A549 (cell line): Measurements from ENCODE around the gene ATF4. TPM values are rescaled to one million over a fixed set of nuclear protein-coding genes. Genes with fewer than 3 reads are reported as not detected.

Experiments
- ATAC-seq, 2 experiments: fragments of 200-7000 bp in 1 of 2; fragments of >200 bp in 1 of 2; cut with Nextera tagmentation in 1 of 2; cut with Tn5 transposase in 1 of 2; 3 replicates each; pipeline versions ENCODE4 v1.8.0 to v1.9.1; 2018 to 2020; ENCODE audit warnings: mild to moderate bottlenecking in 1 of 2, moderate library complexity in 1 of 2
- CTCF ChIA-PET: fragments of 300-600 bp; sonication (Branson Sonifier 250); formaldehyde crosslinking; extraction: SDS; loops from one replicate; lab custom pipeline; 2021; ENCODE audit warnings: antibody characterized with exemption, inconsistent platforms; lab: Yijun Ruan, JAX
- POLR2A ChIA-PET: fragments of 350-600 bp; formaldehyde crosslinking; extraction: SDS; loops from one replicate; lab custom pipeline; 2021; ENCODE audit warnings: antibody characterized with exemption, inconsistent platforms; lab: Yijun Ruan, JAX
- DNase-seq, 2 experiments: peaks; one replicate each; pipeline versions ENCODE4 v3.0.0 to v3.0.0-alpha.2; 2011 to 2016; ENCODE audit warnings: low read depth in 1 of 2, low spot score in 1 of 2
- FAIRE-seq: peaks from 2 replicates; lab custom pipeline; 2011; peaks lifted over from hg19 to GRCh38; lab: Jason Lieb, UNC
- H3K27ac ChIP-seq, 2 experiments: fragments of >200 bp; sonication (Bioruptor Twin); formaldehyde crosslinking; 3 replicates each; pipeline ENCODE4 v1.5.1; 2016 to 2017
- H3K4me1 ChIP-seq: fragments of >200 bp; sonication (Bioruptor Twin); formaldehyde crosslinking; 3 replicates; pipeline ENCODE4 v1.6.1; 2016
- H3K4me2 ChIP-seq: fragments of >200 bp; sonication (Bioruptor Twin); formaldehyde crosslinking; 3 replicates; pipeline ENCODE4 v1.6.1; 2016
- H3K4me3 ChIP-seq: fragments of >200 bp; sonication (Bioruptor Twin); formaldehyde crosslinking; 3 replicates; pipeline ENCODE4 v1.5.1; 2016
- H3K9me3 ChIP-seq: fragments of >200 bp; sonication (Bioruptor Twin); formaldehyde crosslinking; 3 replicates; pipeline ENCODE4 v1.6.1; 2016
- CEBPB ChIP-seq, 2 experiments: fragments of >200 bp in 1 of 2; sonication (Bioruptor Twin) in 1 of 2; formaldehyde crosslinking in 1 of 2; IDR thresholded peaks; 2 replicates each; pipeline ENCODE4 v1.6.1; 2012 to 2016
- CHD2 ChIP-seq: fragments of 150-350 bp; IDR thresholded peaks from 2 replicates; pipeline ENCODE4 v1.6.1; 2014; ENCODE audit warnings: low read length; ENCODE audit not compliant: partially characterized antibody
- CHD4 ChIP-seq: fragments of 200-600 bp; sonication (generic); IDR thresholded peaks from 2 replicates; pipeline ENCODE4 v1.6.1; 2016; ENCODE audit warnings: antibody characterized with exemption, mild to moderate bottlenecking, borderline replicate concordance
- EHF ChIP-seq: fragments of 250-450 bp; sonication (Bioruptor Pico); IDR thresholded peaks from 2 replicates; pipeline ENCODE4 v1.5.0; 2020; ENCODE audit warnings: mild to moderate bottlenecking
- EP300 ChIP-seq, 2 experiments: fragments of >200 bp; sonication (Bioruptor Twin); formaldehyde crosslinking; IDR thresholded peaks; 2 replicates in 1 of 2; 3 replicates in 1 of 2; pipeline ENCODE4 v1.6.1; 2016 to 2017
- FOSB ChIP-seq: fragments of 250-450 bp; sonication (Bioruptor Pico); IDR thresholded peaks from 2 replicates; pipeline ENCODE4 v1.5.0; 2020; ENCODE audit warnings: mild to moderate bottlenecking, moderate library complexity
- FOSL2 ChIP-seq, 2 experiments: fragments of 450-650 bp in 1 of 2; fragments of >200 bp in 1 of 2; sonication (Bioruptor Twin) in 1 of 2; formaldehyde crosslinking; IDR thresholded peaks; 2 replicates each; pipeline versions ENCODE4 v1.5.0 to v1.6.1; 2016 to 2020; ENCODE audit warnings: mild to moderate bottlenecking in 1 of 2, moderate library complexity in 1 of 2
- JUN ChIP-seq, 2 experiments: fragments of >200 bp; sonication (Bioruptor Twin); formaldehyde crosslinking; IDR thresholded peaks; 2 replicates in 1 of 2; 3 replicates in 1 of 2; pipeline ENCODE4 v1.6.1; 2016 to 2017
- KDM5A ChIP-seq: fragments of 200-600 bp; sonication (generic); IDR thresholded peaks from 2 replicates; pipeline ENCODE4 v1.6.1; 2016; ENCODE audit warnings: antibody characterized with exemption, mild to moderate bottlenecking
- MAFK ChIP-seq: fragments of 450-650 bp; IDR thresholded peaks from 2 replicates; pipeline ENCODE4 v1.6.1; 2014; ENCODE audit not compliant: partially characterized antibody
- MYC ChIP-seq: IDR thresholded peaks from 2 replicates; pipeline ENCODE4 v1.6.1; 2012; ENCODE audit warnings: mild to moderate bottlenecking, inconsistent platforms, low read length, improper control_type of control experiment, borderline replicate concordance
- NFE2L2 ChIP-seq: fragments of 150-350 bp; conservative IDR thresholded peaks from 2 replicates; pipeline ENCODE4 v1.6.1; 2014; ENCODE audit warnings: low read length
- PHF8 ChIP-seq: fragments of 200-600 bp; sonication (generic); IDR thresholded peaks from 2 replicates; pipeline ENCODE4 v1.6.1; 2016; ENCODE audit warnings: low read depth, mild to moderate bottlenecking, antibody characterized with exemption, moderate library complexity, borderline replicate concordance
- POLR2A ChIP-seq: IDR thresholded peaks from 2 replicates; pipeline ENCODE4 v1.6.1; 2012; ENCODE audit warnings: mild to moderate bottlenecking, low read length
- RAD21 ChIP-seq, 2 experiments: fragments of >200 bp in 1 of 2; sonication (Bioruptor Twin) in 1 of 2; formaldehyde crosslinking in 1 of 2; IDR thresholded peaks in 1 of 2; conservative IDR thresholded peaks in 1 of 2; 2 replicates in 1 of 2; 3 replicates in 1 of 2; pipeline ENCODE4 v1.6.1; 2012 to 2018; ENCODE audit warnings: inconsistent platforms in 1 of 2
- RCOR1 ChIP-seq: fragments of 150-350 bp; IDR thresholded peaks from 2 replicates; pipeline ENCODE4 v1.6.1; 2014; ENCODE audit warnings: antibody characterized with exemption, low read length, low read depth
- SREBF2 ChIP-seq: fragments of 450-650 bp; IDR thresholded peaks from 2 replicates; pipeline ENCODE4 v1.6.1; 2014; ENCODE audit warnings: mild to moderate bottlenecking, moderate library complexity
- TFCP2L1 ChIP-seq: fragments of 250-450 bp; sonication (Bioruptor Pico); IDR thresholded peaks from 2 replicates; pipeline ENCODE4 v1.5.0; 2021; ENCODE audit warnings: mild to moderate bottlenecking
- TP53 ChIP-seq: fragments of 250-450 bp; sonication (Bioruptor Pico); IDR thresholded peaks from 2 replicates; pipeline ENCODE4 v1.5.0; 2021; ENCODE audit warnings: mild to moderate bottlenecking, moderate library complexity
- ZC3H11A ChIP-seq: fragments of 450-650 bp; IDR thresholded peaks from 2 replicates; pipeline ENCODE4 v1.6.1; 2014; ENCODE audit warnings: antibody characterized with exemption, mild to moderate bottlenecking
- ZSCAN20 ChIP-seq: fragments of 250-450 bp; sonication (Bioruptor Pico); IDR thresholded peaks from 2 replicates; pipeline ENCODE4 v1.8.0; 2022; ENCODE audit warnings: mild to moderate bottlenecking, moderate library complexity
- WGBS: methylation state at CpG from one replicate; pipeline ENCODE4 v1.1.6; 2017; ENCODE audit errors: missing lambda C conversion rate; 5-methylcytosine and 5-hydroxymethylcytosine counted together
- polyA plus RNA-seq, 4 experiments: library from polyadenylated mRNA; depleted of rRNA in 3 of 4; stranded (reverse); fragments of >200 nt; fragmentation: RNase III in 1 of 4; extraction: RNeasy Plus Mini Kit Qiagen cat#74134 plus additional on column Dnase treatment in 1 of 4; gene quantifications; 2 replicates in 3 of 4; 3 replicates in 1 of 4; pipeline ENCODE4 v1.2.3, GENCODE V29; 2011 to 2017
- TF ChIP-seq, protein P1 (sequence below): fragments of 250-450 bp; sonication (Bioruptor Pico); IDR thresholded peaks from 2 replicates; pipeline ENCODE4 v1.5.0; 2020; ENCODE audit warnings: low read depth, mild to moderate bottlenecking, moderate library complexity
- TF ChIP-seq, protein P2 (sequence below): fragments of >200 bp; sonication (Bioruptor Twin); formaldehyde crosslinking; IDR thresholded peaks from 2 replicates; pipeline ENCODE4 v1.6.1; 2016
- TF ChIP-seq, protein P3 (sequence below): fragments of 150-350 bp; IDR thresholded peaks from 2 replicates; pipeline ENCODE4 v1.6.1; 2014; ENCODE audit warnings: low read depth, mild to moderate bottlenecking, low read length
- TF ChIP-seq, protein P4 (sequence below): fragments of 250-450 bp; sonication (Bioruptor Pico); IDR thresholded peaks from 2 replicates; pipeline ENCODE4 v1.5.0; 2021; ENCODE audit warnings: mild to moderate bottlenecking, moderate library complexity, borderline replicate concordance
- TF ChIP-seq, protein P5 (sequence below): fragments of >200 bp; sonication (Bioruptor Twin); formaldehyde crosslinking; IDR thresholded peaks from 3 replicates; pipeline ENCODE4 v1.5.1; 2016

ATF4 gene
- polyA plus RNA-seq, 2 of the 4 experiments (the other 2 are of a cell fraction) = 242 to 593 TPM

DNA sequence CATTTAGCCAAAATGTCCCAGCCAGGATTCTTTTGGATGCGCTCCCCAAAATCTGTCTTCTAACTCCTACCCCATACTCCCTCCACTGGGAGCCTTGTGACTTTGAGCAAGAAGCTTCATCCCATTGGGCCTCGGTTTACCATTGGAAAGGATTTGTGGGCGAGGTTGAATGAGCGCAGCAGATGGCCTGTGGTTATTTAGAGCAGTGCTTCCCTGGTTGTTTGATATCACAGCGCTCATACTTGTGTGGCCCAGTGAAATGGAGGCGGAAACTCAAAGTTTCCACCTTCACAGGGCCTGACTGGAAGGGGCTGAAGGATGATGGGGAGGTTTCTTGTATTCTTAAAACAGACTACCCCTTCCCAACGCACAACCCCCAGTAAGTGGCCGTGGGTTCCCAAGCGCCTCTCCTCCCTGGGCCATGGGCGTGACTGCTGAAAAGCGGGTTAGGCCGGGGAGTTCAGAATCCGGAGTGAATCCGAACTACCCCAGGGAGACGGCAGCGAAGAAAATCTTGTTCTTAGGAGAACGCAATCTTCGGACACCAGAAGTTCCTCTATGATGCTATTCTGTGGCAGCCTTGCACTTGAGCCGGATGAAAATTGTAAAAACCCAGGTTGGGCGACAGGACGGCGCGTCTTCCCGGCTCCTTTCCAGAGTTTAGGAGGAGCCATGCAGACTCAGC, 1.2 kb upstream of the ATF4 start:
- peak in 1 of 2 experiments; percentile 43 for DNase-seq
- POLR2A ChIA-PET = interaction anchor here (1.0 to 1.7 kb wide), 12 partner anchors 11 to 525 kb away, joined by 3 to 34 read pairs (median 6); partner anchors contain the start of genes CBX7, MIEF1 and TAB1
- no peaks in the 10 kb centered on the region for H3K9me3 ChIP-seq
- FAIRE-seq = no peak
- H3K4me1 ChIP-seq = peaks cover 25% of the 10 kb centered on the region
- ATAC-seq = peak; percentile 10 to 27; a peak in 5 of 6 replicates
- 26% methylated on average over 19 of the region's 24 CpGs for WGBS
- CTCF ChIA-PET = interaction anchor here (0.9 to 5.6 kb wide), 4 partner anchors 10 to 25 kb away, joined by 3 to 37 read pairs (median 4); no protein-coding TSS in a partner anchor
- H3K4me3 ChIP-seq = peak overlapping the region; percentile 98
- peak overlapping the region; percentile 99 for H3K4me2 ChIP-seq
- peak overlapping the region; percentile 96 to 99 for H3K27ac ChIP-seq
- TF ChIP-seq FOSB (CRISPR knock-in tag) (no peak), ZSCAN20 (CRISPR knock-in tag) (no peak), FOSL2 (IDR thresholded peaks at IDR 0.05) (no peak), FOSL2 (CRISPR knock-in tag; IDR thresholded peaks at IDR 0.05) (no peak), TFCP2L1 (CRISPR knock-in tag) (no peak), NFE2L2 (no peak), EP300 (IDR thresholded peaks at IDR 0.05) (no peak), RCOR1 (no peak), CEBPB (IDR thresholded peaks at IDR 0.05) (no peak), CHD4 (no peak), SREBF2 (no peak), ZC3H11A (no peak), RAD21 (conservative IDR thresholded peaks at IDR 0.05 in 1 of 2, IDR thresholded peaks at IDR 0.05 in 1 of 2) (no peak), EHF (CRISPR knock-in tag) (no peak), MAFK (no peak), TP53 (no peak)
- TF ChIP-seq, protein P1, sequence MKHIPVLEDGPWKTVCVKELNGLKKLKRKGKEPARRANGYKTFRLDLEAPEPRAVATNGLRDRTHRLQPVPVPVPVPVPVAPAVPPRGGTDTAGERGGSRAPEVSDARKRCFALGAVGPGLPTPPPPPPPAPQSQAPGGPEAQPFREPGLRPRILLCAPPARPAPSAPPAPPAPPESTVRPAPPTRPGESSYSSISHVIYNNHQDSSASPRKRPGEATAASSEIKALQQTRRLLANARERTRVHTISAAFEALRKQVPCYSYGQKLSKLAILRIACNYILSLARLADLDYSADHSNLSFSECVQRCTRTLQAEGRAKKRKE (CRISPR knock-in tag) = no peak
- TF ChIP-seq, protein P2, sequence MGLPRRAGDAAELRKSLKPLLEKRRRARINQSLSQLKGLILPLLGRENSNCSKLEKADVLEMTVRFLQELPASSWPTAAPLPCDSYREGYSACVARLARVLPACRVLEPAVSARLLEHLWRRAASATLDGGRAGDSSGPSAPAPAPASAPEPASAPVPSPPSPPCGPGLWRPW = no peak
- TF ChIP-seq, protein P3, sequence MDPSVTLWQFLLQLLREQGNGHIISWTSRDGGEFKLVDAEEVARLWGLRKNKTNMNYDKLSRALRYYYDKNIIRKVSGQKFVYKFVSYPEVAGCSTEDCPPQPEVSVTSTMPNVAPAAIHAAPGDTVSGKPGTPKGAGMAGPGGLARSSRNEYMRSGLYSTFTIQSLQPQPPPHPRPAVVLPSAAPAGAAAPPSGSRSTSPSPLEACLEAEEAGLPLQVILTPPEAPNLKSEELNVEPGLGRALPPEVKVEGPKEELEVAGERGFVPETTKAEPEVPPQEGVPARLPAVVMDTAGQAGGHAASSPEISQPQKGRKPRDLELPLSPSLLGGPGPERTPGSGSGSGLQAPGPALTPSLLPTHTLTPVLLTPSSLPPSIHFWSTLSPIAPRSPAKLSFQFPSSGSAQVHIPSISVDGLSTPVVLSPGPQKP = no peak
- TF ChIP-seq, protein P4, sequence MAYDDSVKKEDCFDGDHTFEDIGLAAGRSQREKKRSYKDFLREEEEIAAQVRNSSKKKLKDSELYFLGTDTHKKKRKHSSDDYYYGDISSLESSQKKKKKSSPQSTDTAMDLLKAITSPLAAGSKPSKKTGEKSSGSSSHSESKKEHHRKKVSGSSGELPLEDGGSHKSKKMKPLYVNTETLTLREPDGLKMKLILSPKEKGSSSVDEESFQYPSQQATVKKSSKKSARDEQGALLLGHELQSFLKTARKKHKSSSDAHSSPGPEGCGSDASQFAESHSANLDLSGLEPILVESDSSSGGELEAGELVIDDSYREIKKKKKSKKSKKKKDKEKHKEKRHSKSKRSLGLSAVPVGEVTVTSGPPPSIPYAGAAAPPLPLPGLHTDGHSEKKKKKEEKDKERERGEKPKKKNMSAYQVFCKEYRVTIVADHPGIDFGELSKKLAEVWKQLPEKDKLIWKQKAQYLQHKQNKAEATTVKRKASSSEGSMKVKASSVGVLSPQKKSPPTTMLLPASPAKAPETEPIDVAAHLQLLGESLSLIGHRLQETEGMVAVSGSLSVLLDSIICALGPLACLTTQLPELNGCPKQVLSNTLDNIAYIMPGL (CRISPR knock-in tag) = no peak

DNA sequence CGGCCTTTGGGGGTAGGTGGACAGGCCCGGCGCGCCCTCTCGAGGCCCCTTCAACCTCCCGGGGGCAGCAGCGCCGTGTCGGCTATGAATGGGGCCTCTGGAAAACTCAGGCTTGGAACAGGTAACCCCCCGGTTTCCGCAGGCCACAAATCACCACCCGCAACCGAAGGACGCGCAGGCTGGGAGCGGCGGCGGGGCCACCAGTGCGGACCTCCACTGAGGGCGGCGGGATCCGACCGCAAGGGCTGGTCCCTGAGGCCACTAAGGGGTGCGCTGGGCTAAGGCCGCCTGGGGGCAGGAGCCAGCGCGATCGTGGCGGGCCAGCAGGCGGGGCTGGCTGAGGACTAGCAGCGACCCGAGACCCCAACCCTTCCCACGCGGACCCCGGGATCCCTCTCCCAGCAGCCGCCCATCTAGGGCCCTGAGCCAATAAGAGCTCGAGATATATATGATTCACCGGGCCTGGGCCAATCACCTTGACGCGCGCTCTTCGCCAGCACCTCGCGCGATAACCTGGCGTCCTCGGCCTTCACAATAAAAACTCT, 609 bp upstream of the ATF4 start:
- ATAC-seq (peak; percentile 82 to 91), FAIRE-seq (no peak), DNase-seq (peak; percentile 94 to 99)
- peaks cover 25% of the 10 kb centered on the region for H3K4me1 ChIP-seq
- CTCF ChIA-PET = interaction anchor here (0.7 to 1.4 kb wide), 6 partner anchors 9 to 199 kb away, joined by 3 to 5 read pairs (median 3); no protein-coding TSS in a partner anchor
- H3K27ac ChIP-seq = peak overlapping the region; percentile 96 to 99
- WGBS = 0% methylated on average over 11 of the region's 47 CpGs
- no peaks in the 10 kb centered on the region for H3K9me3 ChIP-seq
- POLR2A ChIA-PET = interaction anchor here (0.6 to 1.7 kb wide), 18 partner anchors 10 to 595 kb away, joined by 3 to 34 read pairs (median 4); partner anchors contain the start of genes CBX7, MIEF1 and TAB1
- peak overlapping the region; percentile 98 for H3K4me3 ChIP-seq
- peak overlapping the region; percentile 99 for H3K4me2 ChIP-seq
- TF ChIP-seq MYC (peak; percentile 8; the same call in 1 of the 2 replicates), CEBPB (IDR thresholded peaks at IDR 0.05) (no peak), JUN (IDR thresholded peaks at IDR 0.05) (no peak), KDM5A (peak; percentile 75), PHF8 (peak; percentile 67; the same call in 1 of the 2 replicates), CHD4 (no peak), POLR2A (peak; percentile 66), CHD2 (peak; percentile 90)
- TF ChIP-seq, protein P5, sequence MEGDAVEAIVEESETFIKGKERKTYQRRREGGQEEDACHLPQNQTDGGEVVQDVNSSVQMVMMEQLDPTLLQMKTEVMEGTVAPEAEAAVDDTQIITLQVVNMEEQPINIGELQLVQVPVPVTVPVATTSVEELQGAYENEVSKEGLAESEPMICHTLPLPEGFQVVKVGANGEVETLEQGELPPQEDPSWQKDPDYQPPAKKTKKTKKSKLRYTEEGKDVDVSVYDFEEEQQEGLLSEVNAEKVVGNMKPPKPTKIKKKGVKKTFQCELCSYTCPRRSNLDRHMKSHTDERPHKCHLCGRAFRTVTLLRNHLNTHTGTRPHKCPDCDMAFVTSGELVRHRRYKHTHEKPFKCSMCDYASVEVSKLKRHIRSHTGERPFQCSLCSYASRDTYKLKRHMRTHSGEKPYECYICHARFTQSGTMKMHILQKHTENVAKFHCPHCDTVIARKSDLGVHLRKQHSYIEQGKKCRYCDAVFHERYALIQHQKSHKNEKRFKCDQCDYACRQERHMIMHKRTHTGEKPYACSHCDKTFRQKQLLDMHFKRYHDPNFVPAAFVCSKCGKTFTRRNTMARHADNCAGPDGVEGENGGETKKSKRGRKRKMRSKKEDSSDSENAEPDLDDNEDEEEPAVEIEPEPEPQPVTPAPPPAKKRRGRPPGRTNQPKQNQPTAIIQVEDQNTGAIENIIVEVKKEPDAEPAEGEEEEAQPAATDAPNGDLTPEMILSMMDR = peak; percentile 21; the same call in 1 of the 3 replicates
